Prostate gland (tissue), 2 donors: ENCODE results near the gene INHA.

ENCODE experiments used
- CTCF ChIP-seq, 4 experiments: fragments of 200-600 bp in 2 of 4; fragments of 450-650 bp in 2 of 4; sonication (generic) in 2 of 4; IDR thresholded peaks; 1 replicate in 3 of 4; 2 replicates in 1 of 4; pipeline ENCODE4 v1.5.1; 2016 to 2019; ENCODE audit warnings: antibody characterized with exemption in 4 of 4, mild to moderate bottlenecking in 2 of 4, moderate library complexity in 2 of 4
- POLR2A ChIP-seq: fragments of 450-650 bp; IDR thresholded peaks from one replicate; pipeline ENCODE4 v1.6.1; 2016; ENCODE audit warnings: antibody characterized with exemption, mild to moderate bottlenecking
- POLR2AphosphoS5 ChIP-seq: sonication (generic); formaldehyde crosslinking; IDR thresholded peaks from one replicate; pipeline ENCODE4 v1.6.1; 2017; ENCODE audit warnings: antibody characterized with exemption

GRCh38 chr2:219525533-219526232 is 46.4 kb upstream of the INHA start:
- TF ChIP-seq CTCF (IDR thresholded peaks at IDR 0.05), result no peak
- TF ChIP-seq POLR2A, result no peak
- no peak for TF ChIP-seq POLR2AphosphoS5
